Measurements from ENCODE around the gene LARP4B. TPM values are rescaled to one million over a fixed set of nuclear protein-coding genes. Genes with fewer than 3 reads are reported as not detected.

Gene LARP4B
- total RNA-seq, 4 donors from 2014 or later: 17.4 to 76.8 (median 32.2) TPM

GRCh38 chr10:974785-975074, 43.2 kb upstream of the LARP4B start:
- DNase-seq: no peak
- H3K9me3 ChIP-seq: peaks cover 0 to 8% of the 10 kb centered on the region in 2 donors
- no peak overlapping the region for H3K4me3 ChIP-seq
- H3K36me3 ChIP-seq: no peaks in the 10 kb centered on the region
- H3K27ac ChIP-seq: no peak overlapping the region
- no peak for TF ChIP-seq POLR2A (IDR thresholded peaks at IDR 0.05)
- TF ChIP-seq, protein P1, sequence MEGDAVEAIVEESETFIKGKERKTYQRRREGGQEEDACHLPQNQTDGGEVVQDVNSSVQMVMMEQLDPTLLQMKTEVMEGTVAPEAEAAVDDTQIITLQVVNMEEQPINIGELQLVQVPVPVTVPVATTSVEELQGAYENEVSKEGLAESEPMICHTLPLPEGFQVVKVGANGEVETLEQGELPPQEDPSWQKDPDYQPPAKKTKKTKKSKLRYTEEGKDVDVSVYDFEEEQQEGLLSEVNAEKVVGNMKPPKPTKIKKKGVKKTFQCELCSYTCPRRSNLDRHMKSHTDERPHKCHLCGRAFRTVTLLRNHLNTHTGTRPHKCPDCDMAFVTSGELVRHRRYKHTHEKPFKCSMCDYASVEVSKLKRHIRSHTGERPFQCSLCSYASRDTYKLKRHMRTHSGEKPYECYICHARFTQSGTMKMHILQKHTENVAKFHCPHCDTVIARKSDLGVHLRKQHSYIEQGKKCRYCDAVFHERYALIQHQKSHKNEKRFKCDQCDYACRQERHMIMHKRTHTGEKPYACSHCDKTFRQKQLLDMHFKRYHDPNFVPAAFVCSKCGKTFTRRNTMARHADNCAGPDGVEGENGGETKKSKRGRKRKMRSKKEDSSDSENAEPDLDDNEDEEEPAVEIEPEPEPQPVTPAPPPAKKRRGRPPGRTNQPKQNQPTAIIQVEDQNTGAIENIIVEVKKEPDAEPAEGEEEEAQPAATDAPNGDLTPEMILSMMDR (IDR thresholded peaks at IDR 0.05): no peak
- intact Hi-C loops (cut with DNase I; ENCODE audit: low total_unique reads): no loop called here
- no peaks in the 10 kb centered on the region for H3K27me3 ChIP-seq
- no peaks in the 10 kb centered on the region for H3K4me1 ChIP-seq

GRCh38 chr10:974038-974784, 42.7 kb upstream of the LARP4B start:
- DNase-seq: no peak
- Histone ChIP-seq H3K36me3 (no peaks in the 10 kb centered on the region), H3K4me1 (no peaks in the 10 kb centered on the region), H3K27me3 (no peaks in the 10 kb centered on the region), H3K4me3 (no peak overlapping the region), H3K27ac (no peak overlapping the region), H3K9me3 (peaks cover 0 to 6% of the 10 kb centered on the region in 2 donors)
- TF ChIP-seq, protein P1 (IDR thresholded peaks at IDR 0.05): no peak
- TF ChIP-seq POLR2A (IDR thresholded peaks at IDR 0.05): no peak
- intact Hi-C loops (cut with DNase I; ENCODE audit: low total_unique reads): no loop called here

DNA sequence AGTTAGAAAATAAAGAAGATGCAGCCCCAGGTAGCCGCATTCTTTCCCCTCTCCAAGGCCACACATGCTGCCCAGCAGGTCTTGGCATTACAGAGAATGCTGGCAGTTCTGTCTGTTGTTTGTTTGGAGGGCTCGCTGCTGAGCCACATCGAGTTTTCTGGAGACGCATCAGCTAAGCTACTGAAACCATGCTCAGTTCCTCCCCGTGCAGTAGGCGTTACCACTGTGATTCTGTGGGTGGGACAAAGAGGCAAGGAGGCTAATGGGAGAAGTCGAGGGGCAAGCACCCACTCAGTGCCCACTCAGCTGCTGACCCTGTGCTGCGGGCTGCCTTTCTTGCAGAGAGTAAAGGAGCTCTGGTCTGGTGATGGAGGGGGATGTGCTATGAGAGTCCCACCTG, 41.3 kb upstream of the LARP4B start:
- Histone ChIP-seq H3K9me3 (no peaks in the 10 kb centered on the region), H3K4me3 (no peak overlapping the region), H3K36me3 (no peaks in the 10 kb centered on the region), H3K27me3 (no peaks in the 10 kb centered on the region), H3K27ac (no peak overlapping the region), H3K4me1 (no peaks in the 10 kb centered on the region)
- no peak for TF ChIP-seq POLR2A (IDR thresholded peaks at IDR 0.05)
- TF ChIP-seq, protein P1 (IDR thresholded peaks at IDR 0.05): no peak
- intact Hi-C loops (cut with DNase I; ENCODE audit: low total_unique reads): no loop called here
- no peak for DNase-seq

GRCh38 chr10:971613-972012, 40.1 kb upstream of the LARP4B start:
- Histone ChIP-seq H3K27me3 (no peaks in the 10 kb centered on the region), H3K27ac (no peak overlapping the region), H3K36me3 (no peaks in the 10 kb centered on the region), H3K4me3 (no peak overlapping the region), H3K4me1 (no peaks in the 10 kb centered on the region), H3K9me3 (no peaks in the 10 kb centered on the region)
- no peak for TF ChIP-seq POLR2A (IDR thresholded peaks at IDR 0.05)
- TF ChIP-seq, protein P1 (IDR thresholded peaks at IDR 0.05): no peak
- DNase-seq: no peak
- intact Hi-C loops (cut with DNase I; ENCODE audit: low total_unique reads): no loop called here

DNA sequence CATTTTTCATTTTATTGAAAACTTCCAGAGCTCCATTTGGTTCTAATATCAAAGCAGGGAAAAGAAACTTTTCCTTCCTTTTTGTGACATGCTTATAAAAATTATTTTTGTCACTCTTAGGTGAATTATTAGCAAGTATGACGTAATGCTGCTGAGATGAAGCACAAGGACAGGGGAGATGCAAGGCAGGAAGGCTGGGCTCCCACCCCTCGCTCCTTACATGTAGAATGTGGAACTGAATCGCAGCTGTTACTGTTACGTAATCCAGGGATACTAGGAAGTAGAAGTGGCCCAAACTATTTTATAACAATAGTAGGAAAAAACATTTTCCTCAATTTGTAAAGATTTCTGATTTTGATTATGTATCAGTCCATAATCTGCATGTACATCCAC, 39.6 kb upstream of the LARP4B start:
- no peak for TF ChIP-seq POLR2A (IDR thresholded peaks at IDR 0.05)
- TF ChIP-seq, protein P1 (IDR thresholded peaks at IDR 0.05): no peak
- no peak overlapping the region for H3K27ac ChIP-seq
- no peak for DNase-seq
- no peak overlapping the region for H3K4me3 ChIP-seq
- no peaks in the 10 kb centered on the region for H3K27me3 ChIP-seq
- no peaks in the 10 kb centered on the region for H3K4me1 ChIP-seq
- no peaks in the 10 kb centered on the region for H3K36me3 ChIP-seq
- no peaks in the 10 kb centered on the region for H3K9me3 ChIP-seq
- intact Hi-C loops (cut with DNase I; ENCODE audit: low total_unique reads): no loop called here

Data from uterus (tissue), 4 donors.